Femur (tissue), 1 donor: ENCODE data around the gene CTDNEP1.

Source experiments
- DNase-seq: peaks from one replicate; pipeline ENCODE4 v3.0.0-alpha.2; 2017

Gene CTDNEP1

DNA sequence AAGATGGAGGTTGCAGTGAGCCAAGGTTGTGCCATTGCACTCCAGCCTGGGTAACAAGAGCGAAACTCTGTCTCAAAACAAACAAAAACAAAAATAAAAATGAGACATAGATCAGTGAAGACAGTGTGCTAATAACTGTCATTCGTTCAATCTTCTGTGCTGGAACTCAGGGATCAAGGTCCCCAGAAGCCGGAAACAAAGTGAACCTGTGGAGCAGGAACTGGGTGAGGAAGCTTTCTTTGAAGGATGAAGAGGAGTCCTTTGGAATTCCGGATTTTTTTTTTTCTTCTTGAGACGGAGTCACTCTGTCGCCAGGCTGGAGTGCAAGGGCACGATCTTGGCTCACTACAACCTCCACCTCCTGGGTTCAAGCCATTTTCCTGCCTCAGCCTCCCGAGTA is 27.9 kb upstream of the CTDNEP1 start:
- no peak for DNase-seq

- no peak for DNase-seq
Observed at GRCh38 chr17:7266784-7267183, 15.2 kb upstream of the CTDNEP1 start.

DNA sequence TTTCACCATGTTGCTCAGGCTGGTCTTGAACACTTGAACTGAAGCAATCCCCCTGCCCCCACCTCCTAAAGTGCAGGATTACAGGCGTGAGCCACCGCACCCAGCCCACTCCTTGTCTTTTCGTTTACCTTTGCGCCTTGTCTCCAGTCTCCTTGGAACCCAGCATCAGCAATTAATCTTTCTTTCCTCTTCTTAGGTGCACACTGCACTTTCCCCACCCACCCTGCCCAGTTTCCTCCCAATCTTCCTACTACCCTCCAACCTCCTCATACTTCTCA is 12.2 kb upstream of the CTDNEP1 start:
- no peak for DNase-seq

- DNase-seq, result peak; percentile 32
Observed at GRCh38 chr17:7262935-7263800, 11.6 kb upstream of the CTDNEP1 start.

GRCh38 chr17:7262192-7262934 is 10.8 kb upstream of the CTDNEP1 start, which contains the start of gene CLDN7:
TSS of gene CLDN7 (minus strand) at chr17:7262478. CDS start at chr17:7262043, 435 bp downstream.
- no peak for DNase-seq

DNA sequence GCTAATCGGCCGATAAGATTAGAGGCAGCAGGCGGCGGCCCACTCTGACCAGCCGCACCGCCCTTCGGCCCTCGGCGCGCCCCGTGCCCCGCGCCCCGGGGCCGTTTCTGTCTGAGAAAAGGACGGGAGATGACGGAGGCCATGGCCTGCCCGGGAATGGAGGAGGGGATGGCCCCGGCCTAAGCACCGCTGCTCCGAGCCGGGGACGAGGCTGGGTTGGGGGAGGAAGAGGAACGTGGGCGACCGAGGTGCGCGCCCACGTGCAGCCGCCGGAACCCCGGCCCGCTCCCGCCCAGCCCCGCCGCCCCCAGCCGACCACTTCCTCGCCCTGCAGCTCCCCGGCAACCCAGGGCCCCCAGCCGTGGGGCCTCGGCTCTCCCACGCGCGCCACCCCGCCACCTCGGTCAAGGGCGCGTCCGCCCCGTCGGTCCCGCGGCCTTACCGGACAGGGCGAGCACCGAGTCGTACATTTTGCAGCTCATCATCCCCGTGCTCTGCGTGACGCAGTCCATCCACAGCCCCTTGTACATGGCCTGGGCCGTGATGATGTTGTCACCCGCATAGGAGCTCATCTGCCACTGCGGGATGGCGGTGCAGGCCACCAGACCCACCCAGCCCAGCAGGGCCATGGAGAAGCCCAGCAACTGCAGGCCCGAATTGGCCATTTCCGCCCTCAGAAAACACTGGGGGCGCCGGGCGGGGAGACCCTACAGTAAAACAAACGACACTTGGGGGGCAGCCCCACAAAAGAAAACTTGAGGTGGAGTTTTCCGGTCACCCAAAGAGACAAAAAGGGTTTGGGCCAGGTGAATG is 10.1 kb upstream of the CTDNEP1 start:
- DNase-seq, result peak; percentile 22

- peak; percentile 34 for DNase-seq
Observed at GRCh38 chr17:7260651-7261378, 9.3 kb upstream of the CTDNEP1 start.

- no peak for DNase-seq
Observed at GRCh38 chr17:7260151-7260550, 8.6 kb upstream of the CTDNEP1 start.

DNA sequence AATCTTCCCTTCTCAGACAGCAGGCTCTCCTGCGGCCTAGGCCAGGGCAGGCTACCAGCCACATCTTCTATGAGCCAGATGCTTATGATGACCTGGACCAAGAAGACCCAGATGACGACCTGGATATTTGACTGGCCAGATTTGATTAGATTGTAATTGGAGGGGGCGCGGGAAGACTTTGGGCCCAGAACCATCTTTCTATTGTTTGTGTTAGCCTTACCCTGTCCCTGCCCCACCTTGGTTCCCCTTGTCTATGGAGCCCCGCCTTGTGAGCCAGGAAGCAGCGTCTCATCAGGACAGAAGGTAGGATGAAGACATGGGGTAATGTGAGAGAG is 8.0 kb upstream of the CTDNEP1 start:
- DNase-seq, result no peak

GRCh38 chr17:7258731-7259554 is 7.4 kb upstream of the CTDNEP1 start:
- no peak for DNase-seq

GRCh38 chr17:7256766-7257456 is 5.4 kb upstream of the CTDNEP1 start:
- no peak for DNase-seq

DNA sequence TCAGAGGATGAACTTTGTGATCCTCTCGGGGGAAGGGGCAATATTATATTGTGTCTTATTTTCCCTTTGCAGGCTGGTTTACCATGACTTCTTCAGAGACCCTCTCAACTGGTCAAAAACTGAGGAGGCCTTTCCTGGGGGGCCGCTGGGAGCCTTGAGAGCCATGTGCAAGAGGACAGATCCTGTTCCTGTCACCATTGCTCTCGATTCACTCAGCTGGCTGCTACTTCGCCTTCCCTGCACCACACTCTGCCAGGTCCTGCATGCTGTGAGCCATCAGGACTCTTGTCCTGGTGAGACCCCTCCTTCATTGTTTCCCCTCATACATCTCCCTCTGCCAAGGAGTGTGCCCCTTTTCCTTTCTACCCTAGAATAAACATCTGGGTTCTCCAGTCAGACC is 3.0 kb upstream of the CTDNEP1 start:
- no peak for DNase-seq

DNA sequence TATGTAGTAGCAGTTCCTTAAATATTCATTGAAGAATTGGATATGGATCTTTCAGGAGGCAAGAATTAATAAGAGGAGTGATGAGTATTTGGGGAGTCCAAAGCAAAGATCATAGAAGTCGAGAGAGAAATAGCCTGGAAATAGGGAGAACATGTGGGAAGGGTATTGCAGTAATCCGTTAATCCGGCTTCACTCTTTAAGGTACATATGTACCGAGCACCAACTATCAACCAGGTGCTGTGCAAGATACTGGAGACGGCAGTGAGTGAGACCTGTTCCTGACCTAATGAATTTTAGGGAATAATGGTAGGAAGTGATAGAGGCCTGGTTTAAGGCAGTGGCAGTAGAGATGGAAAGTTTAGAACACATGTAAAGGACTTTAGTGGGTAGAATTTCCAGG is 1.5 kb upstream of the CTDNEP1 start:
- DNase-seq, result no peak

- peak; percentile 96 for DNase-seq
Observed at GRCh38 chr17:7252176-7253043, 876 bp upstream of the CTDNEP1 start, which contains the start of gene ELP5. TSS of gene ELP5 (plus strand) at chr17:7252215. CDS start at chr17:7252551, 336 bp downstream.

GRCh38 chr17:7250695-7251627 is 573 bp downstream of the CTDNEP1 start:
- DNase-seq, result peak; percentile 41

DNA sequence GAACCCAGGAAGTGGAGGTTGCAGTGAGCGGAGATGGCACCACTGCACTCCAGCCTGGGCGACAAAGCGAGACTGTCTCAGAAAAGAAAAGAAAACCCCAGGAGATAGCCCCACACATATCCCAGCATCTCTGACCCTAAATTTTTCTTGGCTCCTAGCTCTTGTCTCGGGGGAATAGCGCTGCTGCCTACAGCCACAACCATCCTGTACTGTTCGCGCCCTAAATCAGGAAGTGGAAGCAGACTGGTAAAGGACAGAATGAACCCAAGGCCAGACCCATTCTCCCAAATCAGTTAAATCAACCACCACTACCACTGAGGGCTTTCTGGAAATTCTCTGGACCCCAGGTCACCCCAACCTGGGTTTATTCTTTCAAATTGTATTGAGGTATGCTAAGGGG is 1.7 kb downstream of the CTDNEP1 start:
- DNase-seq, result no peak

GRCh38 chr17:7249214-7249613 is 2.3 kb downstream of the CTDNEP1 start:
- no peak for DNase-seq

DNA sequence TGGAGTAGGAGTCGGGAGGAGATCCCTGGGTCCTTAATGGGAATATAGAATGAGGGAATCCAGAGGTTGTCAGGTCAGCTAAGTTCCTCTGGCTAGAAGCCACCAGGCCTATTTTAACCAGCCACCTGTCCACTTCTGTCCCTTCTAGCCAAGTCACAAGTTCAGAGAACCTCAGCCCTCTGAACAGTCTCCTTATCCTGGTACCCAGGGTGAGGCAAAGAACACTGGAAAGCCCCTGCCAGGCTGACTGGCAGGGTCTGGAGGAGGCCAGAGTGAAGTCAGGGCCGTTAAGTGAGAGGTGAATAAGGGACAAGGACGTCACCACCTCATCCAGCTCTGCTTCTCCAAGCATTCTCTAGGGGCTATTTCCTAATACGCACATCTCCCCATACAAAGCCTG is 2.7 kb downstream of the CTDNEP1 start:
- DNase-seq, result no peak

DNA sequence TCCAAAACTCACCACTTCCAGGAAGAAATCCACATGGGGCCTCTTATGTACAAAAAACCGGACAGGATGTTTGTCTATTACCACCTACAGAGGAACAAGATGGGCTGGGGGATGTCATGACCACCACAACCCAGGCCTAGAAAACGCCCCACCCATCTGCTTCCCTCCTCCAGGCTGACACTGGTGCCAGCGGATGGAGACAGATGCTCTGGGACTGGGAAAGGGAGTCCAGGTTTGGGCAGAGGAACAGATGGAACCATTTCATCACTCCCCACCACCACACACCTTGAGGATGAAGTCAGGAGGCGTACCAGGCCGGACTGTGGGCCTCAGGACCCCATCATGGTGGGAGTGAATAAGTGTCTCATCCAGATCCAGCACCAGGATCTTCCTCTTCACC is 4.8 kb downstream of the CTDNEP1 start:
- no peak for DNase-seq
